ENCODE results near the gene ABL1. TPM values are rescaled to one million over a fixed set of nuclear protein-coding genes. Genes with fewer than 3 reads are reported as not detected.

Gene ABL1
- total RNA-seq, 4 donors from 2014 or later: 60.3 to 97.0 (median 79.8) TPM

GRCh38 chr9:130858739-130859705 lies 24.0 kb downstream of the ABL1 start:
- DNase-seq: no peak
- H3K4me1 ChIP-seq: peaks cover 41 to 48% of the 10 kb centered on the region in 2 donors
- TF ChIP-seq POLR2A (IDR thresholded peaks at IDR 0.05): no peak
- no peak for TF ChIP-seq CTCF (IDR thresholded peaks at IDR 0.05)
- no peak overlapping the region for H3K4me3 ChIP-seq (replicated peaks in 1 of 3)
- intact Hi-C loops (cut with DNase I): no loop called here
- WGBS, 2 donors: 70 to 72% methylated on average over 20 of the region's 20 CpGs
- H3K27me3 ChIP-seq: no peaks in the 10 kb centered on the region
- peaks cover 22 to 32% of the 10 kb centered on the region in 2 donors for H3K36me3 ChIP-seq
- no peaks in the 10 kb centered on the region for H3K9me3 ChIP-seq
- H3K27ac ChIP-seq: peak overlapping the region; percentile 88 to 94 (median 93)

- peak; percentile 96 for DNase-seq
- Histone ChIP-seq H3K27me3 (no peaks in the 10 kb centered on the region), H3K4me3 (replicated peaks in 1 of 3) (no peak overlapping the region), H3K9me3 (no peaks in the 10 kb centered on the region), H3K27ac (peak overlapping the region; percentile 88 to 94 (median 93)), H3K36me3 (peaks cover 7 to 17% of the 10 kb centered on the region in 2 donors), H3K4me1 (peaks cover 41 to 50% of the 10 kb centered on the region in 2 donors)
- 16 to 22% methylated on average over 28 of the region's 28 CpGs for whole genome bisulfite sequencing, 2 donors
- intact Hi-C loops (cut with DNase I): loop anchor here (5.0 to 10.0 kb wide), 3 partner anchors 88 to 184 kb away; no protein-coding TSS in a partner anchor
- TF ChIP-seq CTCF (IDR thresholded peaks at IDR 0.05) (peak in 4 of 6 experiments; percentile 38 to 57 (median 50)), POLR2A (IDR thresholded peaks at IDR 0.05) (peak in 1 of 2 donors; percentile 42)
These were observed 25.6 kb downstream of the ABL1 start for GRCh38 chr9:130860458-130861316.

- Histone ChIP-seq H3K27ac (peak overlapping the region; percentile 88 to 94 (median 93)), H3K27me3 (no peaks in the 10 kb centered on the region), H3K36me3 (peaks cover 0 to 8% of the 10 kb centered on the region in 2 donors), H3K9me3 (no peaks in the 10 kb centered on the region), H3K4me3 (replicated peaks in 1 of 3) (no peak overlapping the region), H3K4me1 (peaks cover 41 to 50% of the 10 kb centered on the region in 2 donors)
- TF ChIP-seq CTCF (IDR thresholded peaks at IDR 0.05) (no peak), POLR2A (IDR thresholded peaks at IDR 0.05) (no peak)
- 85 to 89% methylated on average over 8 of the region's 8 CpGs for WGBS, 2 donors
- intact Hi-C loops (cut with DNase I): loop anchor here (5.0 to 10.0 kb wide), 3 partner anchors 89 to 183 kb away; no protein-coding TSS in a partner anchor
- no peak for DNase-seq
These were observed 26.5 kb downstream of the ABL1 start for GRCh38 chr9:130861372-130862180.

GRCh38 chr9:130862217-130862616 lies 27.2 kb downstream of the ABL1 start:
- Histone ChIP-seq H3K36me3 (peaks cover 0 to 7% of the 10 kb centered on the region in 2 donors), H3K27ac (peak overlapping the region in 2 of 3 donors; percentile 88 to 93), H3K4me3 (replicated peaks in 1 of 3) (no peak overlapping the region), H3K4me1 (peaks cover 41 to 50% of the 10 kb centered on the region in 2 donors), H3K9me3 (no peaks in the 10 kb centered on the region), H3K27me3 (no peaks in the 10 kb centered on the region)
- 89 to 92% methylated on average over 8 of the region's 8 CpGs for WGBS, 2 donors
- DNase-seq: no peak
- intact Hi-C loops (cut with DNase I): loop anchor here (5.0 to 10.0 kb wide), 3 partner anchors 90 to 183 kb away; no protein-coding TSS in a partner anchor
- TF ChIP-seq CTCF (IDR thresholded peaks at IDR 0.05) (no peak), POLR2A (IDR thresholded peaks at IDR 0.05) (no peak)
